SIG-M5 treated with dmso at 0.1 percent for 504 hours (cell line): ENCODE data around the gene MBNL1.

ENCODE experiments used
- DNase-seq: peaks from one replicate; lab custom pipeline; 2025; ENCODE audit not compliant: unreplicated experiment; lab: John Stamatoyannopoulos, UW

MBNL1 gene

GRCh38 chr3:152268555-152269055, at the start of gene MBNL1:
MBNL1 (plus strand) TSS chr3:152268929; CDS start chr3:152300194, 31,265 bp downstream.
- peak; percentile 91 for DNase-seq

GRCh38 chr3:152219216-152219615, 49.5 kb upstream of the MBNL1 start:
- DNase-seq = no peak

GRCh38 chr3:152219769-152220255, 48.9 kb upstream of the MBNL1 start:
- no peak for DNase-seq

GRCh38 chr3:152222327-152222726, 46.4 kb upstream of the MBNL1 start:
- no peak for DNase-seq

GRCh38 chr3:152225201-152225600, 43.5 kb upstream of the MBNL1 start:
- no peak for DNase-seq

- DNase-seq = no peak
Observed at GRCh38 chr3:152226176-152226575, 42.6 kb upstream of the MBNL1 start.

- no peak for DNase-seq
Observed at GRCh38 chr3:152227027-152227426, 41.7 kb upstream of the MBNL1 start.

- no peak for DNase-seq
Observed at GRCh38 chr3:152229692-152230091, 39.0 kb upstream of the MBNL1 start.

- DNase-seq = no peak
Observed at GRCh38 chr3:152230370-152230769, 38.4 kb upstream of the MBNL1 start.

- DNase-seq = no peak
Observed at GRCh38 chr3:152232001-152232400, 36.7 kb upstream of the MBNL1 start.

GRCh38 chr3:152232679-152233078, 36.0 kb upstream of the MBNL1 start:
- no peak for DNase-seq

- DNase-seq = no peak
Observed at GRCh38 chr3:152234657-152235375, 33.9 kb upstream of the MBNL1 start.

- DNase-seq = no peak
Observed at GRCh38 chr3:152235709-152236298, 32.9 kb upstream of the MBNL1 start.

- peak; percentile 77 for DNase-seq
Observed at GRCh38 chr3:152236716-152237115, 32.0 kb upstream of the MBNL1 start.

GRCh38 chr3:152241142-152242017, 27.3 kb upstream of the MBNL1 start:
- peak; percentile 87 for DNase-seq

- no peak for DNase-seq
Observed at GRCh38 chr3:152243301-152243711, 25.4 kb upstream of the MBNL1 start.

- DNase-seq = peak; percentile 99
Observed at GRCh38 chr3:152243721-152244516, 24.8 kb upstream of the MBNL1 start.

GRCh38 chr3:152244517-152244888, 24.2 kb upstream of the MBNL1 start:
- DNase-seq = no peak

- DNase-seq = peak; percentile 76
Observed at GRCh38 chr3:152245498-152246170, 23.1 kb upstream of the MBNL1 start.

GRCh38 chr3:152251916-152252315, 16.8 kb upstream of the MBNL1 start:
- no peak for DNase-seq
